GM18861 (cell line): ENCODE results near the gene B4GALNT1.

Experiments used
- ATAC-seq: cut with Tn5 transposase; IDR thresholded peaks from one replicate; pipeline ENCODE4 v1.9.1; 2021; ENCODE audit not compliant: unreplicated experiment

The B4GALNT1 gene

GRCh38 chr12:57609781-57610553, 23.0 kb downstream of the B4GALNT1 start:
- ATAC-seq: no peak

GRCh38 chr12:57609101-57609780, 23.8 kb downstream of the B4GALNT1 start:
- ATAC-seq: no peak

GRCh38 chr12:57607958-57608663, 24.9 kb downstream of the B4GALNT1 start:
- ATAC-seq: no peak

- no peak for ATAC-seq
Measured at GRCh38 chr12:57606821-57607220, 26.2 kb downstream of the B4GALNT1 start.

GRCh38 chr12:57606399-57606798, 26.6 kb downstream of the B4GALNT1 start:
- ATAC-seq: no peak

- ATAC-seq: no peak
Measured at GRCh38 chr12:57605811-57606311, 27.1 kb downstream of the B4GALNT1 start.

GRCh38 chr12:57604992-57605810, 27.8 kb downstream of the B4GALNT1 start:
- ATAC-seq: no peak

GRCh38 chr12:57604454-57604991, 28.5 kb downstream of the B4GALNT1 start, which contains the start of gene DTX3:
TSS of gene DTX3 (plus strand) at chr12:57604824. CDS start at chr12:57606518, 1,694 bp downstream.
- ATAC-seq: no peak

- no peak for ATAC-seq
Measured at GRCh38 chr12:57603815-57604453, 29.1 kb downstream of the B4GALNT1 start.

GRCh38 chr12:57603324-57603723, 29.7 kb downstream of the B4GALNT1 start:
- no peak for ATAC-seq

- ATAC-seq: no peak
Measured at GRCh38 chr12:57602544-57602943, 30.5 kb downstream of the B4GALNT1 start.

GRCh38 chr12:57600395-57600794, 32.6 kb downstream of the B4GALNT1 start:
- ATAC-seq: no peak

- ATAC-seq: no peak
Measured at GRCh38 chr12:57593187-57593586, 39.8 kb downstream of the B4GALNT1 start.

GRCh38 chr12:57592551-57593165, 40.3 kb downstream of the B4GALNT1 start:
- ATAC-seq: no peak

GRCh38 chr12:57591782-57592325, 41.1 kb downstream of the B4GALNT1 start:
- ATAC-seq: no peak

- peak; percentile 84 for ATAC-seq
Measured at GRCh38 chr12:57590864-57591781, 41.9 kb downstream of the B4GALNT1 start, which contains the start of gene PIP4K2C. TSS of gene PIP4K2C (plus strand) at chr12:57591192. CDS start at chr12:57591290, 98 bp downstream.

- ATAC-seq: no peak
Measured at GRCh38 chr12:57590479-57590863, 42.5 kb downstream of the B4GALNT1 start.
